Neural cell (in vitro differentiated cells): ENCODE measurements around the gene OGFOD2.

Source experiments
- EP300 ChIP-seq: fragments of 450-650 bp; conservative IDR thresholded peaks from 2 replicates; pipeline ENCODE4 v1.6.1; 2014; ENCODE audit warnings: antibody characterized with exemption, mild to moderate bottlenecking, moderate library complexity; ENCODE audit not compliant: poor library complexity, severe bottlenecking
- EZH2 ChIP-seq: fragments of 200-600, 300-800 bp; shearing (Covaris generic), sonication (generic); IDR thresholded peaks from 2 replicates; pipeline ENCODE4 v1.6.1; 2014; ENCODE audit warnings: antibody characterized with exemption, low read length, borderline replicate concordance, mild to moderate bottlenecking; ENCODE audit not compliant: insufficient read depth, poor library complexity, severe bottlenecking
- MXI1 ChIP-seq: fragments of 450-650 bp; conservative IDR thresholded peaks from 2 replicates; pipeline ENCODE4 v1.6.1; 2014; ENCODE audit warnings: antibody characterized with exemption, mild to moderate bottlenecking; ENCODE audit not compliant: poor library complexity, severe bottlenecking
- POLR2AphosphoS5 ChIP-seq: IDR thresholded peaks from 2 replicates; pipeline ENCODE4 v1.6.1; 2012
- SMC3 ChIP-seq: fragments of 450-650 bp; conservative IDR thresholded peaks from 2 replicates; pipeline ENCODE4 v1.6.1; 2014; ENCODE audit warnings: antibody characterized with exemption, mild to moderate bottlenecking, moderate library complexity; ENCODE audit not compliant: poor library complexity
- TF ChIP-seq, protein P1 (sequence below): fragments of 450-650 bp; IDR thresholded peaks from 2 replicates; pipeline ENCODE4 v1.5.1; 2014; ENCODE audit warnings: antibody characterized with exemption, mild to moderate bottlenecking, moderate library complexity; ENCODE audit not compliant: poor library complexity, severe bottlenecking
- TF ChIP-seq, protein P2 (sequence below): IDR thresholded peaks from 2 replicates; pipeline ENCODE4 v1.6.1; 2012; ENCODE audit warnings: borderline replicate concordance

DNA sequence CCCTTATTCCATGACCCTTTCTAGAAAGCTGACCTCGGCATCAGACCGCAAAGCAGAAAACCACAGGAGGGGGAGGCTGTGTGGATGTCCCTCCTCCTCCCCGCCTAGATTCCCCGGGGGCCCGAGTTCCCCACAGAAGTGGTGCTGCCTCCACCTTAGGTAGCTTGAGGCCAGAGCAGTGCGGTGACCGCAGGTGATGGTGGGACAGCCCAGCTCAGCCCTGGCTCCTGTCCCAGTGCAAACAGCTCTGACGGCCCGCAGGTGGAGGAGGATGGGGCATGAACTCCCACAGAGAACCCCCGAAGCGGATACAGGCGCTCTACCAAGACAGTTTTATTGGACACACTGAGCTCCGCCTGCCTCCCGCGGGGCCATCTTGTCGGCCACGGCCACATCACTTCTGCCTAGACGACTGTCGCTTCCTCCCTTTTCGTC lies 25.0 kb downstream of the OGFOD2 start:
- TF ChIP-seq EP300 (no peak), POLR2AphosphoS5 (no peak), EZH2 (no peak), SMC3 (no peak), MXI1 (no peak)
- TF ChIP-seq, protein P1, sequence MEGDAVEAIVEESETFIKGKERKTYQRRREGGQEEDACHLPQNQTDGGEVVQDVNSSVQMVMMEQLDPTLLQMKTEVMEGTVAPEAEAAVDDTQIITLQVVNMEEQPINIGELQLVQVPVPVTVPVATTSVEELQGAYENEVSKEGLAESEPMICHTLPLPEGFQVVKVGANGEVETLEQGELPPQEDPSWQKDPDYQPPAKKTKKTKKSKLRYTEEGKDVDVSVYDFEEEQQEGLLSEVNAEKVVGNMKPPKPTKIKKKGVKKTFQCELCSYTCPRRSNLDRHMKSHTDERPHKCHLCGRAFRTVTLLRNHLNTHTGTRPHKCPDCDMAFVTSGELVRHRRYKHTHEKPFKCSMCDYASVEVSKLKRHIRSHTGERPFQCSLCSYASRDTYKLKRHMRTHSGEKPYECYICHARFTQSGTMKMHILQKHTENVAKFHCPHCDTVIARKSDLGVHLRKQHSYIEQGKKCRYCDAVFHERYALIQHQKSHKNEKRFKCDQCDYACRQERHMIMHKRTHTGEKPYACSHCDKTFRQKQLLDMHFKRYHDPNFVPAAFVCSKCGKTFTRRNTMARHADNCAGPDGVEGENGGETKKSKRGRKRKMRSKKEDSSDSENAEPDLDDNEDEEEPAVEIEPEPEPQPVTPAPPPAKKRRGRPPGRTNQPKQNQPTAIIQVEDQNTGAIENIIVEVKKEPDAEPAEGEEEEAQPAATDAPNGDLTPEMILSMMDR, result no peak
- TF ChIP-seq, protein P2, sequence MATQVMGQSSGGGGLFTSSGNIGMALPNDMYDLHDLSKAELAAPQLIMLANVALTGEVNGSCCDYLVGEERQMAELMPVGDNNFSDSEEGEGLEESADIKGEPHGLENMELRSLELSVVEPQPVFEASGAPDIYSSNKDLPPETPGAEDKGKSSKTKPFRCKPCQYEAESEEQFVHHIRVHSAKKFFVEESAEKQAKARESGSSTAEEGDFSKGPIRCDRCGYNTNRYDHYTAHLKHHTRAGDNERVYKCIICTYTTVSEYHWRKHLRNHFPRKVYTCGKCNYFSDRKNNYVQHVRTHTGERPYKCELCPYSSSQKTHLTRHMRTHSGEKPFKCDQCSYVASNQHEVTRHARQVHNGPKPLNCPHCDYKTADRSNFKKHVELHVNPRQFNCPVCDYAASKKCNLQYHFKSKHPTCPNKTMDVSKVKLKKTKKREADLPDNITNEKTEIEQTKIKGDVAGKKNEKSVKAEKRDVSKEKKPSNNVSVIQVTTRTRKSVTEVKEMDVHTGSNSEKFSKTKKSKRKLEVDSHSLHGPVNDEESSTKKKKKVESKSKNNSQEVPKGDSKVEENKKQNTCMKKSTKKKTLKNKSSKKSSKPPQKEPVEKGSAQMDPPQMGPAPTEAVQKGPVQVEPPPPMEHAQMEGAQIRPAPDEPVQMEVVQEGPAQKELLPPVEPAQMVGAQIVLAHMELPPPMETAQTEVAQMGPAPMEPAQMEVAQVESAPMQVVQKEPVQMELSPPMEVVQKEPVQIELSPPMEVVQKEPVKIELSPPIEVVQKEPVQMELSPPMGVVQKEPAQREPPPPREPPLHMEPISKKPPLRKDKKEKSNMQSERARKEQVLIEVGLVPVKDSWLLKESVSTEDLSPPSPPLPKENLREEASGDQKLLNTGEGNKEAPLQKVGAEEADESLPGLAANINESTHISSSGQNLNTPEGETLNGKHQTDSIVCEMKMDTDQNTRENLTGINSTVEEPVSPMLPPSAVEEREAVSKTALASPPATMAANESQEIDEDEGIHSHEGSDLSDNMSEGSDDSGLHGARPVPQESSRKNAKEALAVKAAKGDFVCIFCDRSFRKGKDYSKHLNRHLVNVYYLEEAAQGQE, result no peak
